Aorta (tissue), 5 donors: ENCODE measurements around the gene FMO3. TPM values are rescaled to one million over a fixed set of nuclear protein-coding genes. Genes with fewer than 3 reads are reported as not detected.
A peak's percentile ranks its signal among the peaks of the same experiment; 100 is the strongest.

ENCODE experiments used
- ATAC-seq: fragments of 200-7000 bp; cut with Tn5 transposase; one replicate; pipeline ENCODE4 v1.9.1; 2022; ENCODE audit warnings: moderate library complexity; ENCODE audit not compliant: low FRiP score
- DNase-seq, 2 donors: peaks; one replicate each; pipeline ENCODE4 v3.0.0-alpha.2; 2020
- H3K27ac ChIP-seq, 2 donors: one replicate each; pipeline ENCODE4 v1.5.1; 2013; ENCODE audit warnings: low read length in 2 of 2, mild to moderate bottlenecking in 2 of 2, moderate library complexity in 2 of 2, control low read depth in 1 of 2, inconsistent platforms in 1 of 2, low read depth in 1 of 2
- H3K27me3 ChIP-seq, 2 donors: one replicate each; pipeline ENCODE4 v1.6.1; 2013; ENCODE audit warnings: control low read depth in 1 of 2, low read length in 1 of 2, mild to moderate bottlenecking in 1 of 2, moderate library complexity in 1 of 2; ENCODE audit not compliant: insufficient read depth in 2 of 2, control insufficient read depth in 1 of 2
- H3K36me3 ChIP-seq, 2 donors: one replicate each; pipeline ENCODE4 v1.6.1; 2013; ENCODE audit warnings: control low read depth in 1 of 2, low read length in 1 of 2, mild to moderate bottlenecking in 1 of 2; ENCODE audit not compliant: insufficient read depth in 2 of 2, control insufficient read depth in 1 of 2
- H3K4me1 ChIP-seq, 2 donors: one replicate each; pipeline ENCODE4 v1.6.1; 2013; ENCODE audit warnings: low read length in 2 of 2, control low read depth in 1 of 2, mild to moderate bottlenecking in 1 of 2, moderate library complexity in 1 of 2; ENCODE audit not compliant: insufficient read depth in 2 of 2, control insufficient read depth in 1 of 2
- H3K4me3 ChIP-seq, 2 donors: one replicate each; pipeline ENCODE4 v1.5.1; 2013; ENCODE audit warnings: low read length in 2 of 2, control low read depth in 1 of 2, mild to moderate bottlenecking in 1 of 2
- H3K9me3 ChIP-seq: one replicate; pipeline ENCODE4 v1.6.1; 2013; ENCODE audit warnings: mild to moderate bottlenecking, low read length; ENCODE audit not compliant: control insufficient read depth
- WGBS, 2 donors: extraction: QIAGEN DNeasy Blood & Tissue Kit; methylation state at CpG; one replicate each; pipeline ENCODE4 v1.1.7; 2013; 5-methylcytosine and 5-hydroxymethylcytosine counted together
- intact Hi-C, 2 donors: fragments of 100-400 bp; cut with DNase I; formaldehyde crosslinking; loops; one replicate each; pipeline versions ENCODE4 v1.14.2 to v1.15.0; 2022
- polyA plus RNA-seq, 2 donors: library from polyadenylated mRNA; stranded (reverse); fragments of 200-250 nt; gene quantifications; one replicate each; pipeline ENCODE4 v1.2.3, GENCODE V29; 2013
- total RNA-seq, 2 donors: library from RNA; stranded (reverse); fragmentation: NEBNext Ultra II Directional; extraction: Animal tissue kit (Norgen Biotek cat#: 25700); gene quantifications; one replicate each; pipeline ENCODE4 v1.2.1, GENCODE V29; 2021
- donor health status: healthy with polysubstance abuse.
- donor health status: Bipolar disorder and iron deficiency.
- donor health status: DM: no; HTN: no; CAD: no.
- donor health status: DM: no; HTN: no; CAD: no.
- donor health status: DM: yes; HTN: yes; CAD: no.

Gene FMO3
- total and polyA plus RNA-seq, 4 donors, result 2.8 to 13.5 (median 6.4) TPM

- H3K27me3 ChIP-seq, result no peaks in the 10 kb centered on the region
- H3K36me3 ChIP-seq, result no peaks in the 10 kb centered on the region
- DNase-seq, result no peak
- ATAC-seq, result no peak
- 88 to 95% methylated on average over 7 of the region's 7 CpGs for WGBS, 2 donors
- H3K4me3 ChIP-seq, result no peak overlapping the region
- intact Hi-C loops, result no loop called here
- no peaks in the 10 kb centered on the region for H3K9me3 ChIP-seq
- no peak overlapping the region for H3K27ac ChIP-seq
- H3K4me1 ChIP-seq, result peaks cover 3 to 4% of the 10 kb centered on the region in 2 donors
Measured at GRCh38 chr1:171109966-171110365, 19.3 kb downstream of the FMO3 start.

- H3K36me3 ChIP-seq, result no peaks in the 10 kb centered on the region
- no peaks in the 10 kb centered on the region for H3K27me3 ChIP-seq
- 22 to 28% methylated on average over 7 of the region's 7 CpGs for WGBS, 2 donors
- peaks cover 4 to 5% of the 10 kb centered on the region in 2 donors for H3K4me1 ChIP-seq
- no peak for DNase-seq
- H3K27ac ChIP-seq, result no peak overlapping the region
- ATAC-seq, result no peak
- intact Hi-C loops, result no loop called here
- H3K9me3 ChIP-seq, result no peaks in the 10 kb centered on the region
- H3K4me3 ChIP-seq, result no peak overlapping the region
Measured at GRCh38 chr1:171110621-171111326, 20.1 kb downstream of the FMO3 start.

GRCh38 chr1:171112119-171112518 is 21.4 kb downstream of the FMO3 start:
- ATAC-seq, result no peak
- DNase-seq, result no peak
- Histone ChIP-seq H3K27me3 (no peaks in the 10 kb centered on the region), H3K9me3 (no peaks in the 10 kb centered on the region), H3K4me3 (no peak overlapping the region), H3K27ac (peak overlapping the region in 1 of 2 donors; percentile 4), H3K36me3 (no peaks in the 10 kb centered on the region), H3K4me1 (peaks cover 4 to 5% of the 10 kb centered on the region in 2 donors)
- intact Hi-C loops, result no loop called here
- whole genome bisulfite sequencing, 2 donors, result 93 to 94% methylated on average over 3 of the region's 3 CpGs

GRCh38 chr1:171113382-171113781 is 22.7 kb downstream of the FMO3 start:
- Histone ChIP-seq H3K4me1 (peaks cover 2 to 5% of the 10 kb centered on the region in 2 donors), H3K4me3 (no peak overlapping the region), H3K27me3 (no peaks in the 10 kb centered on the region), H3K27ac (peak overlapping the region in 1 of 2 donors; percentile 64), H3K9me3 (no peaks in the 10 kb centered on the region), H3K36me3 (no peaks in the 10 kb centered on the region)
- ATAC-seq, result no peak
- no peak for DNase-seq
- intact Hi-C loops, result no loop called here
- WGBS, 2 donors, result 51 to 70% methylated on average over 3 of the region's 3 CpGs

GRCh38 chr1:171115280-171115897 is 24.7 kb downstream of the FMO3 start:
- 41 to 54% methylated on average over 2 of the region's 2 CpGs for WGBS, 2 donors
- H3K9me3 ChIP-seq, result no peaks in the 10 kb centered on the region
- DNase-seq (no peak), ATAC-seq (peak; percentile 55)
- intact Hi-C loops, result no loop called here
- no peaks in the 10 kb centered on the region for H3K27me3 ChIP-seq
- H3K36me3 ChIP-seq, result no peaks in the 10 kb centered on the region
- no peak overlapping the region for H3K4me3 ChIP-seq
- H3K27ac ChIP-seq, result peak overlapping the region; percentile 67 to 76
- H3K4me1 ChIP-seq, result peaks cover 0 to 8% of the 10 kb centered on the region in 2 donors

- H3K4me1 ChIP-seq, result peaks cover 2 to 8% of the 10 kb centered on the region in 2 donors
Measured at GRCh38 chr1:171116676-171117075, 26.0 kb downstream of the FMO3 start.

GRCh38 chr1:171117085-171117484 is 26.4 kb downstream of the FMO3 start:
- intact Hi-C loops, result no loop called here
- Histone ChIP-seq H3K27me3 (no peaks in the 10 kb centered on the region), H3K27ac (no peak overlapping the region), H3K36me3 (no peaks in the 10 kb centered on the region), H3K4me1 (peaks cover 2 to 8% of the 10 kb centered on the region in 2 donors), H3K4me3 (no peak overlapping the region), H3K9me3 (no peaks in the 10 kb centered on the region)
- peak; percentile 35 for ATAC-seq
- peak; percentile 63 to 77 for DNase-seq
- WGBS, 2 donors, result 16 to 21% methylated on average over 6 of the region's 6 CpGs

More at GRCh38 chr1:171116676-171117075, 26.0 kb downstream of the FMO3 start:
- 77 to 87% methylated on average over 1 of the region's 1 CpG for WGBS, 2 donors
- Histone ChIP-seq H3K9me3 (no peaks in the 10 kb centered on the region), H3K4me3 (no peak overlapping the region), H3K27me3 (no peaks in the 10 kb centered on the region), H3K36me3 (no peaks in the 10 kb centered on the region), H3K27ac (no peak overlapping the region)
- ATAC-seq (no peak), DNase-seq (no peak)
- intact Hi-C loops, result no loop called here

- DNase-seq, result no peak
- no peak for ATAC-seq
- Histone ChIP-seq H3K27me3 (no peaks in the 10 kb centered on the region), H3K36me3 (no peaks in the 10 kb centered on the region), H3K4me3 (no peak overlapping the region), H3K4me1 (peaks cover 6 to 12% of the 10 kb centered on the region in 2 donors), H3K27ac (no peak overlapping the region), H3K9me3 (no peaks in the 10 kb centered on the region)
- 41 to 52% methylated on average over 2 of the region's 2 CpGs for WGBS, 2 donors
- intact Hi-C loops, result no loop called here
Measured at GRCh38 chr1:171119648-171120047, 28.9 kb downstream of the FMO3 start.

GRCh38 chr1:171122299-171122698 is 31.6 kb downstream of the FMO3 start:
- Histone ChIP-seq H3K4me1 (peaks cover 7 to 9% of the 10 kb centered on the region in 2 donors), H3K27ac (peak overlapping the region in 1 of 2 donors; percentile 68), H3K9me3 (no peaks in the 10 kb centered on the region), H3K36me3 (no peaks in the 10 kb centered on the region), H3K27me3 (no peaks in the 10 kb centered on the region), H3K4me3 (no peak overlapping the region)
- DNase-seq, result no peak
- ATAC-seq, result no peak
- intact Hi-C loops, result no loop called here
